GM12878 (cell line): ENCODE results near the gene CIB4. TPM values are rescaled to one million over a fixed set of nuclear protein-coding genes. Genes with fewer than 3 reads are reported as not detected.

ENCODE experiments used
- ATAC-seq: fragments of 200-7000 bp; cut with Tn5 transposase; 3 replicates; pipeline ENCODE4 v1.9.1; 2020; ENCODE audit warnings: mild to moderate bottlenecking, moderate library complexity
- BruUV-seq: library from RNA; stranded (reverse); fragments of 400-500 nt; replicated peaks from 2 replicates; lab custom pipeline; 2021; lab: Mats Ljungman, UMichigan
- CTCF ChIA-PET: fragments of 300-600 bp; sonication (Branson Sonifier 250); formaldehyde crosslinking; extraction: SDS; loops from one replicate; lab custom pipeline; 2021; ENCODE audit warnings: inconsistent platforms; lab: Yijun Ruan, JAX
- POLR2A ChIA-PET: fragments of 350-600 bp; formaldehyde crosslinking; extraction: SDS; loops from one replicate; lab custom pipeline; 2021; ENCODE audit warnings: inconsistent platforms; lab: Charles Lee
- RAD21 ChIA-PET: fragments of 300-600 bp; sonication (Branson Sonifier 250); formaldehyde crosslinking; loops from one replicate; lab custom pipeline; 2023; ENCODE audit warnings: antibody characterized with exemption; ENCODE audit not compliant: unreplicated experiment; lab: Charles Lee
- SMC1A ChIA-PET: fragments of 300-600 bp; sonication (Branson Sonifier 250); formaldehyde crosslinking; loops from one replicate; lab custom pipeline; 2023; ENCODE audit not compliant: unreplicated experiment, uncharacterized antibody; lab: Charles Lee
- DNase-seq: peaks from one replicate; pipeline ENCODE4 v3.0.0-alpha.2; 2011; ENCODE audit warnings: low read depth, low spot score
- FAIRE-seq: peaks from 3 replicates; lab custom pipeline; 2011; peaks lifted over from hg19 to GRCh38; lab: Jason Lieb, UNC
- H2AFZ ChIP-seq: 2 replicates; pipeline ENCODE4 v1.6.0; 2011; ENCODE audit warnings: low read depth, low read length, control low read depth; ENCODE audit not compliant: control insufficient read depth
- H3K27ac ChIP-seq: 2 replicates; pipeline ENCODE4 v1.5.1; 2011; ENCODE audit warnings: control low read depth; ENCODE audit not compliant: control insufficient read depth, insufficient read depth
- H3K27me3 ChIP-seq, 2 experiments: replicated peaks in 1 of 2; 2 replicates each; pipeline versions ENCODE4 v1.6.0 to v1.6.1; 2011; ENCODE audit warnings: low read length in 1 of 2; ENCODE audit not compliant: control insufficient read depth in 2 of 2, insufficient read depth in 2 of 2
- H3K36me3 ChIP-seq, 2 experiments: 2 replicates each; pipeline ENCODE4 v1.5.1; 2011; ENCODE audit warnings: low read length in 1 of 2; ENCODE audit not compliant: control insufficient read depth in 2 of 2, insufficient read depth in 2 of 2
- H3K4me1 ChIP-seq: 2 replicates; pipeline ENCODE4 v1.6.1; 2011; ENCODE audit warnings: mild to moderate bottlenecking, low read length, moderate library complexity, mixed read lengths; ENCODE audit not compliant: control insufficient read depth, insufficient read depth
- H3K4me2 ChIP-seq: 2 replicates; pipeline ENCODE4 v1.6.0; 2011; ENCODE audit warnings: control low read depth; ENCODE audit not compliant: control insufficient read depth, insufficient read depth
- H3K4me3 ChIP-seq: fragments of 200-600 bp; sonication (generic); 2 replicates; pipeline ENCODE4 v1.5.1; 2016
- H3K79me2 ChIP-seq: 2 replicates; pipeline ENCODE4 v1.6.0; 2011; ENCODE audit warnings: low read length; ENCODE audit not compliant: control insufficient read depth, insufficient read depth
- H3K9ac ChIP-seq: 2 replicates; pipeline ENCODE4 v1.8.0; 2011; ENCODE audit warnings: low read length, control low read depth, mixed read lengths; ENCODE audit not compliant: control insufficient read depth, insufficient read depth
- H3K9me3 ChIP-seq: replicated peaks from 3 replicates; pipeline ENCODE4 v1.5.1; 2011; ENCODE audit warnings: mild to moderate bottlenecking, low read length; ENCODE audit not compliant: control insufficient read depth, insufficient read depth
- H4K20me1 ChIP-seq: 2 replicates; pipeline ENCODE4 v1.6.0; 2011; ENCODE audit not compliant: control insufficient read depth, insufficient read depth
- BRCA1 ChIP-seq: IDR thresholded peaks from 2 replicates; pipeline ENCODE4 v1.6.1; 2011; ENCODE audit warnings: low read depth, low read length, improper control_type of control experiment
- CHD4 ChIP-seq: fragments of 200-600 bp; sonication (generic); IDR thresholded peaks from 2 replicates; pipeline ENCODE4 v1.6.1; 2016; ENCODE audit warnings: mild to moderate bottlenecking
- CREM ChIP-seq: IDR thresholded peaks from 2 replicates; pipeline ENCODE4 v1.6.1; 2014; ENCODE audit warnings: antibody characterized with exemption, low read depth
- FOS ChIP-seq: IDR thresholded peaks from 3 replicates; pipeline ENCODE4 v1.6.1; 2011; ENCODE audit warnings: borderline replicate concordance; ENCODE audit not compliant: insufficient read length; ENCODE audit errors: extremely low read depth
- MYB ChIP-seq: fragments of 150-350 bp; IDR thresholded peaks from 2 replicates; pipeline ENCODE4 v1.6.1; 2014; ENCODE audit warnings: mild to moderate bottlenecking, low read depth, low read length, borderline replicate concordance
- NR2C1 ChIP-seq: fragments of 450-650 bp; IDR thresholded peaks from 2 replicates; pipeline ENCODE4 v1.6.1; 2017; ENCODE audit warnings: antibody characterized with exemption, mild to moderate bottlenecking, moderate library complexity
- SPI1 ChIP-seq: IDR thresholded peaks from 2 replicates; pipeline ENCODE4 v1.6.1; 2011; ENCODE audit warnings: low read depth, mild to moderate bottlenecking, low read length, moderate library complexity, borderline replicate concordance; ENCODE audit not compliant: insufficient read depth
- ZNF274 ChIP-seq: IDR thresholded peaks from one replicate; pipeline ENCODE4 v1.8.0; 2011; ENCODE audit not compliant: insufficient read length, insufficient read depth
- whole genome bisulfite sequencing: methylation state at CpG from one replicate; pipeline ENCODE4 v1.1.6; 2016; ENCODE audit warnings: low lambda C conversion rate; ENCODE audit not compliant: insufficient replicate concordance, insufficient coverage; ENCODE audit errors: missing lambda C conversion rate; 5-methylcytosine and 5-hydroxymethylcytosine counted together
- in situ Hi-C: fragments of 300-500 bp; cut with MboI; formaldehyde crosslinking; loops from 9 replicates; pipeline ENCODE4 v1.14.3; 2018; ENCODE audit warnings: mixed read lengths
- intact Hi-C: fragments of 100-400 bp; cut with micrococcal nuclease; formaldehyde crosslinking; loops from one replicate; pipeline ENCODE4 v1.14.2; 2022; ENCODE audit not compliant: unreplicated experiment
- polyA plus RNA-seq, 11 experiments: library from polyadenylated mRNA; depleted of rRNA in 4 of 11; unstranded in 6 of 11; stranded (reverse) in 5 of 11; fragments of >200 nt; fragmentation: Nextera tagmentation in 4 of 11; fragmentation: Illumina TruSeq in 1 of 11; extraction: Ambion mirVana in 4 of 11; extraction: Trizol in 1 of 11; gene quantifications; 1 replicate in 1 of 11; 2 replicates in 10 of 11; pipeline versions ENCODE4 v1.2.1 to v1.2.3, GENCODE V29; 2011 to 2016; ENCODE audit warnings: inconsistent platforms in 2 of 11, missing spikeins in 2 of 11, low read depth in 1 of 11
- total RNA-seq, 4 experiments: library from RNA; depleted of rRNA in 3 of 4; stranded (reverse); fragments of >200 nt in 3 of 4; fragmentation: Illumina TruSeq in 1 of 4; extraction: Trizol in 1 of 4; gene quantifications; 2 replicates each; pipeline versions ENCODE4 v1.2.1 to v1.2.3, GENCODE V29; 2013 to 2021
- TF ChIP-seq, protein P1 (sequence below): fragments of 450-650 bp; IDR thresholded peaks from 2 replicates; pipeline ENCODE4 v1.6.1; 2014; ENCODE audit warnings: mild to moderate bottlenecking
- TF ChIP-seq, protein P2 (sequence below): fragments of 450-650 bp; IDR thresholded peaks from 2 replicates; pipeline ENCODE4 v1.6.1; 2016; ENCODE audit warnings: mild to moderate bottlenecking
- TF ChIP-seq, protein P3 (sequence below): IDR thresholded peaks from 2 replicates; pipeline ENCODE4 v1.6.1; 2011; ENCODE audit warnings: borderline replicate concordance, low read depth, mild to moderate bottlenecking, moderate library complexity, low read length; ENCODE audit not compliant: insufficient read depth, poor library complexity, severe bottlenecking
- TF ChIP-seq, protein P4 (sequence below): fragments of 450-650 bp; IDR thresholded peaks from 2 replicates; pipeline ENCODE4 v1.6.1; 2017; ENCODE audit warnings: mild to moderate bottlenecking, moderate library complexity
- TF ChIP-seq, protein P5 (sequence below): fragments of 150-350 bp; IDR thresholded peaks from 2 replicates; pipeline ENCODE4 v1.6.1; 2014; ENCODE audit warnings: mild to moderate bottlenecking, low read depth, low read length

Gene CIB4
- total and polyA plus RNA-seq, 10 of the 15 experiments (the other 5 are each of a cell fraction or from before 2014, with no cell fraction given): not detected

DNA sequence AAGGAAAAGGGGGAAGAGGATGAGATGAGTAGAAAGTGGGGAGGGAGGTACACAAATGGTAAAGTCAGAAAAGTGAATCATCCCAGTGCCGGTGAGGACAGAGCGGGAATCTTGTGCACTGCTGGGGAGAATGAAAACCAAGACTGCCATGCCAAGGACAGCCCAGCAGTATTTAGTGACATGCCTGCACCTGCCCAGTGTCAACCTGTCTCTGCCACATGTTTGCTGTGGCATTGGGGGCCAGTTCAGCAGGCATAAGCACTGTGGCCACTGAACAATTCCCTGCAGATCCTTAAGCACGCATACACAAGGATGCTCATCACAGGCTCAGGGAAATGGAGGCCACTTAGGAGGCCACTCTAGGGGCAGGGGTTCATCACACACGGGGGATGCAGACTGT is 46.2 kb upstream of the CIB4 start:
- intact Hi-C loops: no loop called here
- POLR2A ChIA-PET: no interaction called here

More for the DNA sequence above, 46.2 kb upstream of the CIB4 start:
- ChIA-PET RAD21 (no interaction called here), SMC1A (no interaction called here), CTCF (no interaction called here)
- H2AFZ ChIP-seq: no peak overlapping the region
- no peak overlapping the region for H3K4me3 ChIP-seq
- H3K79me2 ChIP-seq: no peaks in the 10 kb centered on the region
- in situ Hi-C loops: no loop called here
- no peak overlapping the region for H3K27ac ChIP-seq
- H3K4me1 ChIP-seq: no peaks in the 10 kb centered on the region
- 50% methylated on average over 4 of the region's 4 CpGs for WGBS
- no peak for FAIRE-seq
- H4K20me1 ChIP-seq: no peaks in the 10 kb centered on the region
- TF ChIP-seq ZNF274 (no peak), FOS (no peak), SPI1 (no peak), NR2C1 (no peak), MYB (no peak), CREM (no peak), BRCA1 (no peak), CHD4 (no peak)
- TF ChIP-seq, protein P1, sequence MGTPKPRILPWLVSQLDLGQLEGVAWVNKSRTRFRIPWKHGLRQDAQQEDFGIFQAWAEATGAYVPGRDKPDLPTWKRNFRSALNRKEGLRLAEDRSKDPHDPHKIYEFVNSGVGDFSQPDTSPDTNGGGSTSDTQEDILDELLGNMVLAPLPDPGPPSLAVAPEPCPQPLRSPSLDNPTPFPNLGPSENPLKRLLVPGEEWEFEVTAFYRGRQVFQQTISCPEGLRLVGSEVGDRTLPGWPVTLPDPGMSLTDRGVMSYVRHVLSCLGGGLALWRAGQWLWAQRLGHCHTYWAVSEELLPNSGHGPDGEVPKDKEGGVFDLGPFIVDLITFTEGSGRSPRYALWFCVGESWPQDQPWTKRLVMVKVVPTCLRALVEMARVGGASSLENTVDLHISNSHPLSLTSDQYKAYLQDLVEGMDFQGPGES: no peak
- TF ChIP-seq, protein P2, sequence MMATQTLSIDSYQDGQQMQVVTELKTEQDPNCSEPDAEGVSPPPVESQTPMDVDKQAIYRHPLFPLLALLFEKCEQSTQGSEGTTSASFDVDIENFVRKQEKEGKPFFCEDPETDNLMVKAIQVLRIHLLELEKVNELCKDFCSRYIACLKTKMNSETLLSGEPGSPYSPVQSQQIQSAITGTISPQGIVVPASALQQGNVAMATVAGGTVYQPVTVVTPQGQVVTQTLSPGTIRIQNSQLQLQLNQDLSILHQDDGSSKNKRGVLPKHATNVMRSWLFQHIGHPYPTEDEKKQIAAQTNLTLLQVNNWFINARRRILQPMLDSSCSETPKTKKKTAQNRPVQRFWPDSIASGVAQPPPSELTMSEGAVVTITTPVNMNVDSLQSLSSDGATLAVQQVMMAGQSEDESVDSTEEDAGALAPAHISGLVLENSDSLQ: no peak
- TF ChIP-seq, protein P3, sequence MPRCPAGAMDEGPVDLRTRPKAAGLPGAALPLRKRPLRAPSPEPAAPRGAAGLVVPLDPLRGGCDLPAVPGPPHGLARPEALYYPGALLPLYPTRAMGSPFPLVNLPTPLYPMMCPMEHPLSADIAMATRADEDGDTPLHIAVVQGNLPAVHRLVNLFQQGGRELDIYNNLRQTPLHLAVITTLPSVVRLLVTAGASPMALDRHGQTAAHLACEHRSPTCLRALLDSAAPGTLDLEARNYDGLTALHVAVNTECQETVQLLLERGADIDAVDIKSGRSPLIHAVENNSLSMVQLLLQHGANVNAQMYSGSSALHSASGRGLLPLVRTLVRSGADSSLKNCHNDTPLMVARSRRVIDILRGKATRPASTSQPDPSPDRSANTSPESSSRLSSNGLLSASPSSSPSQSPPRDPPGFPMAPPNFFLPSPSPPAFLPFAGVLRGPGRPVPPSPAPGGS: no peak
- TF ChIP-seq, protein P4, sequence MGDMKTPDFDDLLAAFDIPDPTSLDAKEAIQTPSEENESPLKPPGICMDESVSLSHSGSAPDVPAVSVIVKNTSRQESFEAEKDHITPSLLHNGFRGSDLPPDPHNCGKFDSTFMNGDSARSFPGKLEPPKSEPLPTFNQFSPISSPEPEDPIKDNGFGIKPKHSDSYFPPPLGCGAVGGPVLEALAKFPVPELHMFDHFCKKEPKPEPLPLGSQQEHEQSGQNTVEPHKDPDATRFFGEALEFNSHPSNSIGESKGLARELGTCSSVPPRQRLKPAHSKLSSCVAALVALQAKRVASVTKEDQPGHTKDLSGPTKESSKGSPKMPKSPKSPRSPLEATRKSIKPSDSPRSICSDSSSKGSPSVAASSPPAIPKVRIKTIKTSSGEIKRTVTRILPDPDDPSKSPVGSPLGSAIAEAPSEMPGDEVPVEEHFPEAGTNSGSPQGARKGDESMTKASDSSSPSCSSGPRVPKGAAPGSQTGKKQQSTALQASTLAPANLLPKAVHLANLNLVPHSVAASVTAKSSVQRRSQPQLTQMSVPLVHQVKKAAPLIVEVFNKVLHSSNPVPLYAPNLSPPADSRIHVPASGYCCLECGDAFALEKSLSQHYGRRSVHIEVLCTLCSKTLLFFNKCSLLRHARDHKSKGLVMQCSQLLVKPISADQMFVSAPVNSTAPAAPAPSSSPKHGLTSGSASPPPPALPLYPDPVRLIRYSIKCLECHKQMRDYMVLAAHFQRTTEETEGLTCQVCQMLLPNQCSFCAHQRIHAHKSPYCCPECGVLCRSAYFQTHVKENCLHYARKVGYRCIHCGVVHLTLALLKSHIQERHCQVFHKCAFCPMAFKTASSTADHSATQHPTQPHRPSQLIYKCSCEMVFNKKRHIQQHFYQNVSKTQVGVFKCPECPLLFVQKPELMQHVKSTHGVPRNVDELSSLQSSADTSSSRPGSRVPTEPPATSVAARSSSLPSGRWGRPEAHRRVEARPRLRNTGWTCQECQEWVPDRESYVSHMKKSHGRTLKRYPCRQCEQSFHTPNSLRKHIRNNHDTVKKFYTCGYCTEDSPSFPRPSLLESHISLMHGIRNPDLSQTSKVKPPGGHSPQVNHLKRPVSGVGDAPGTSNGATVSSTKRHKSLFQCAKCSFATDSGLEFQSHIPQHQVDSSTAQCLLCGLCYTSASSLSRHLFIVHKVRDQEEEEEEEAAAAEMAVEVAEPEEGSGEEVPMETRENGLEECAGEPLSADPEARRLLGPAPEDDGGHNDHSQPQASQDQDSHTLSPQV: no peak
- TF ChIP-seq, protein P5, sequence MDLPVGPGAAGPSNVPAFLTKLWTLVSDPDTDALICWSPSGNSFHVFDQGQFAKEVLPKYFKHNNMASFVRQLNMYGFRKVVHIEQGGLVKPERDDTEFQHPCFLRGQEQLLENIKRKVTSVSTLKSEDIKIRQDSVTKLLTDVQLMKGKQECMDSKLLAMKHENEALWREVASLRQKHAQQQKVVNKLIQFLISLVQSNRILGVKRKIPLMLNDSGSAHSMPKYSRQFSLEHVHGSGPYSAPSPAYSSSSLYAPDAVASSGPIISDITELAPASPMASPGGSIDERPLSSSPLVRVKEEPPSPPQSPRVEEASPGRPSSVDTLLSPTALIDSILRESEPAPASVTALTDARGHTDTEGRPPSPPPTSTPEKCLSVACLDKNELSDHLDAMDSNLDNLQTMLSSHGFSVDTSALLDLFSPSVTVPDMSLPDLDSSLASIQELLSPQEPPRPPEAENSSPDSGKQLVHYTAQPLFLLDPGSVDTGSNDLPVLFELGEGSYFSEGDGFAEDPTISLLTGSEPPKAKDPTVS: no peak
- no peak for DNase-seq
- no peaks in the 10 kb centered on the region for H3K36me3 ChIP-seq
- no peaks in the 10 kb centered on the region for H3K9me3 ChIP-seq
- ATAC-seq: no peak
- BruUV-seq: no TSS peak
- no peak overlapping the region for H3K4me2 ChIP-seq
- peaks cover 0 to 10% of the 10 kb centered on the region in 2 experiments; a peak in 2 of 4 replicates for H3K27me3 ChIP-seq
- H3K9ac ChIP-seq: no peak overlapping the region
